PFSK-1 (cell line): Measurements from ENCODE around the gene PLEKHG4B.

Source experiments
- FOXP2 ChIP-seq: optimal IDR thresholded peaks from 2 replicates; pipeline ENCODE3; 2011; ENCODE audit warnings: borderline replicate concordance, control low read depth, inconsistent platforms; ENCODE audit not compliant: insufficient read depth; ENCODE audit errors: extremely low read length, extremely low read depth
- POLR2AphosphoS5 ChIP-seq: IDR thresholded peaks from 2 replicates; pipeline ENCODE4 v1.6.1; 2012; ENCODE audit warnings: low read depth, mild to moderate bottlenecking, control low read depth, low read length, moderate library complexity
- REST ChIP-seq, 2 experiments: IDR thresholded peaks; 2 replicates each; pipeline versions ENCODE4 v1.6.1 to v1.8.0; 2011 to 2012; ENCODE audit warnings: low read depth in 2 of 2, low read length in 2 of 2, control low read depth in 1 of 2, inconsistent platforms in 1 of 2, mild to moderate bottlenecking in 1 of 2, moderate library complexity in 1 of 2; ENCODE audit not compliant: insufficient read depth in 1 of 2
- SIN3A ChIP-seq: IDR thresholded peaks from 2 replicates; pipeline ENCODE4 v1.6.1; 2012; ENCODE audit warnings: mild to moderate bottlenecking, low read length, moderate library complexity, borderline replicate concordance; ENCODE audit not compliant: insufficient read depth
- TAF1 ChIP-seq: IDR thresholded peaks from 2 replicates; pipeline ENCODE4 v1.6.1; 2012; ENCODE audit warnings: low read length, control low read depth, borderline replicate concordance; ENCODE audit not compliant: insufficient read depth

PLEKHG4B gene

GRCh38 chr5:219991-220390, 128.0 kb downstream of the PLEKHG4B start:
- TF ChIP-seq SIN3A (no peak), FOXP2 (no peak), POLR2AphosphoS5 (no peak), REST (IDR thresholded peaks at IDR 0.05; ENCODE audit: insufficient read depth in 1 of 2, low read depth in 2 of 2, low read length in 2 of 2) (no peak), TAF1 (no peak)

- TF ChIP-seq SIN3A (no peak), REST (IDR thresholded peaks at IDR 0.05; ENCODE audit: insufficient read depth in 1 of 2, low read depth in 2 of 2, low read length in 2 of 2) (no peak)
Measured at GRCh38 chr5:223791-224190, 131.8 kb downstream of the PLEKHG4B start.

GRCh38 chr5:225334-225733, 133.4 kb downstream of the PLEKHG4B start:
- TF ChIP-seq TAF1 (no peak), REST (IDR thresholded peaks at IDR 0.05; ENCODE audit: insufficient read depth in 1 of 2, low read depth in 2 of 2, low read length in 2 of 2) (no peak), SIN3A (no peak), POLR2AphosphoS5 (no peak), FOXP2 (no peak)

GRCh38 chr5:228886-229285, 136.9 kb downstream of the PLEKHG4B start:
- no peak for TF ChIP-seq REST (IDR thresholded peaks at IDR 0.05; ENCODE audit: insufficient read depth in 1 of 2, low read depth in 2 of 2, low read length in 2 of 2)
- TF ChIP-seq POLR2AphosphoS5: no peak
- TF ChIP-seq FOXP2: no peak
- no peak for TF ChIP-seq SIN3A
- TF ChIP-seq TAF1: no peak

- no peak for TF ChIP-seq TAF1
- no peak for TF ChIP-seq REST (IDR thresholded peaks at IDR 0.05; ENCODE audit: insufficient read depth in 1 of 2, low read depth in 2 of 2, low read length in 2 of 2)
- no peak for TF ChIP-seq SIN3A
- no peak for TF ChIP-seq FOXP2
- no peak for TF ChIP-seq POLR2AphosphoS5
Measured at GRCh38 chr5:230711-231110, 138.7 kb downstream of the PLEKHG4B start.
